Ascending aorta (tissue), 2 donors: ENCODE measurements around the gene NINL. TPM values are rescaled to one million over a fixed set of nuclear protein-coding genes. Genes with fewer than 3 reads are reported as not detected.

Experiments used
- DNase-seq, 2 donors: peaks; one replicate each; pipeline ENCODE4 v3.0.0-alpha.2; 2019; ENCODE audit warnings: low spot score in 2 of 2
- H3K27ac ChIP-seq, 2 donors: fragments of 200-600 bp; sonication (generic); one replicate each; pipeline ENCODE4 v1.5.1; 2016 to 2017; ENCODE audit warnings: mild to moderate bottlenecking in 1 of 2
- H3K27me3 ChIP-seq: fragments of 200-600 bp; sonication (generic); one replicate; pipeline ENCODE4 v1.5.1; 2017
- H3K36me3 ChIP-seq, 2 donors: fragments of 200-600 bp; sonication (generic); one replicate each; pipeline ENCODE4 v1.5.1; 2016
- H3K4me1 ChIP-seq, 2 donors: fragments of 200-600 bp; sonication (generic); one replicate each; pipeline ENCODE4 v1.5.1; 2016 to 2017; ENCODE audit warnings: mild to moderate bottlenecking in 1 of 2
- H3K4me3 ChIP-seq, 2 donors: fragments of 200-600 bp; sonication (generic); one replicate each; pipeline ENCODE4 v1.5.1; 2016 to 2017; ENCODE audit warnings: mild to moderate bottlenecking in 1 of 2
- H3K9me3 ChIP-seq, 2 donors: fragments of 200-600 bp; sonication (generic); one replicate each; pipeline ENCODE4 v1.5.1; 2016
- CTCF ChIP-seq, 3 experiments: fragments of 200-600 bp in 2 of 3; fragments of 450-650 bp in 1 of 3; sonication (generic) in 2 of 3; IDR thresholded peaks; one replicate each; pipeline ENCODE4 v1.5.1; 2016 to 2019; ENCODE audit warnings: antibody characterized with exemption in 3 of 3, mild to moderate bottlenecking in 1 of 3, moderate library complexity in 1 of 3
- intact Hi-C: fragments of 100-400 bp; cut with DNase I; formaldehyde crosslinking; loops from one replicate; pipeline ENCODE4 v1.15.1; 2023
- total RNA-seq: library from RNA; depleted of rRNA; stranded (reverse); fragments of >200 nt; gene quantifications from one replicate; pipeline ENCODE4 v1.1.0, GENCODE V29; 2016

The NINL gene
- total RNA-seq, 1 donor from 2014 or later, result 18.0 TPM

- no peak for TF ChIP-seq CTCF (IDR thresholded peaks at IDR 0.05)
- intact Hi-C loops, result no loop called here
- Histone ChIP-seq H3K9me3 (no peaks in the 10 kb centered on the region), H3K4me3 (no peak overlapping the region), H3K27me3 (no peaks in the 10 kb centered on the region), H3K27ac (no peak overlapping the region), H3K4me1 (no peaks in the 10 kb centered on the region), H3K36me3 (peaks cover 45 to 55% of the 10 kb centered on the region in 2 donors)
- DNase-seq, result no peak
These were observed 92.2 kb downstream of the NINL start for GRCh38 chr20:25493137-25493536.

GRCh38 chr20:25491446-25492038 is 93.8 kb downstream of the NINL start:
- intact Hi-C loops, result no loop called here
- DNase-seq, result no peak
- H3K4me3 ChIP-seq, result no peak overlapping the region
- no peaks in the 10 kb centered on the region for H3K4me1 ChIP-seq
- no peak overlapping the region for H3K27ac ChIP-seq
- no peak for TF ChIP-seq CTCF (IDR thresholded peaks at IDR 0.05)
- H3K9me3 ChIP-seq, result no peaks in the 10 kb centered on the region
- H3K36me3 ChIP-seq, result peaks cover 46 to 51% of the 10 kb centered on the region in 2 donors
- no peaks in the 10 kb centered on the region for H3K27me3 ChIP-seq

GRCh38 chr20:25490656-25491445 is 94.5 kb downstream of the NINL start:
- Histone ChIP-seq H3K27ac (no peak overlapping the region), H3K4me1 (no peaks in the 10 kb centered on the region), H3K36me3 (peaks cover 45 to 46% of the 10 kb centered on the region in 2 donors), H3K9me3 (no peaks in the 10 kb centered on the region), H3K4me3 (no peak overlapping the region), H3K27me3 (no peaks in the 10 kb centered on the region)
- DNase-seq, result no peak
- intact Hi-C loops, result no loop called here
- TF ChIP-seq CTCF (IDR thresholded peaks at IDR 0.05), result no peak

- Histone ChIP-seq H3K4me3 (no peak overlapping the region), H3K27ac (no peak overlapping the region), H3K9me3 (no peaks in the 10 kb centered on the region), H3K27me3 (no peaks in the 10 kb centered on the region), H3K4me1 (no peaks in the 10 kb centered on the region), H3K36me3 (peaks cover 32 to 46% of the 10 kb centered on the region in 2 donors)
- DNase-seq, result no peak
- intact Hi-C loops, result no loop called here
- TF ChIP-seq CTCF (IDR thresholded peaks at IDR 0.05), result no peak
These were observed 96.0 kb downstream of the NINL start for GRCh38 chr20:25489221-25489871.

GRCh38 chr20:25487975-25488374 is 97.4 kb downstream of the NINL start:
- no peak for DNase-seq
- H3K27me3 ChIP-seq, result no peaks in the 10 kb centered on the region
- no peak for TF ChIP-seq CTCF (IDR thresholded peaks at IDR 0.05)
- no peaks in the 10 kb centered on the region for H3K4me1 ChIP-seq
- intact Hi-C loops, result no loop called here
- no peak overlapping the region for H3K4me3 ChIP-seq
- H3K9me3 ChIP-seq, result no peaks in the 10 kb centered on the region
- peaks cover 32 to 50% of the 10 kb centered on the region in 2 donors for H3K36me3 ChIP-seq
- H3K27ac ChIP-seq, result no peak overlapping the region
